GM12874 (cell line): Measurements from ENCODE around the gene QSOX2.

Source experiments
- TF ChIP-seq, protein P1 (sequence below): IDR thresholded peaks from 2 replicates; pipeline ENCODE4 v1.5.1; 2011; ENCODE audit warnings: low read depth, mild to moderate bottlenecking, control low read depth, low read length, moderate library complexity; ENCODE audit not compliant: insufficient read depth

The QSOX2 gene

GRCh38 chr9:136234597-136234996, 11.0 kb downstream of the QSOX2 start:
- TF ChIP-seq, protein P1, sequence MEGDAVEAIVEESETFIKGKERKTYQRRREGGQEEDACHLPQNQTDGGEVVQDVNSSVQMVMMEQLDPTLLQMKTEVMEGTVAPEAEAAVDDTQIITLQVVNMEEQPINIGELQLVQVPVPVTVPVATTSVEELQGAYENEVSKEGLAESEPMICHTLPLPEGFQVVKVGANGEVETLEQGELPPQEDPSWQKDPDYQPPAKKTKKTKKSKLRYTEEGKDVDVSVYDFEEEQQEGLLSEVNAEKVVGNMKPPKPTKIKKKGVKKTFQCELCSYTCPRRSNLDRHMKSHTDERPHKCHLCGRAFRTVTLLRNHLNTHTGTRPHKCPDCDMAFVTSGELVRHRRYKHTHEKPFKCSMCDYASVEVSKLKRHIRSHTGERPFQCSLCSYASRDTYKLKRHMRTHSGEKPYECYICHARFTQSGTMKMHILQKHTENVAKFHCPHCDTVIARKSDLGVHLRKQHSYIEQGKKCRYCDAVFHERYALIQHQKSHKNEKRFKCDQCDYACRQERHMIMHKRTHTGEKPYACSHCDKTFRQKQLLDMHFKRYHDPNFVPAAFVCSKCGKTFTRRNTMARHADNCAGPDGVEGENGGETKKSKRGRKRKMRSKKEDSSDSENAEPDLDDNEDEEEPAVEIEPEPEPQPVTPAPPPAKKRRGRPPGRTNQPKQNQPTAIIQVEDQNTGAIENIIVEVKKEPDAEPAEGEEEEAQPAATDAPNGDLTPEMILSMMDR: no peak

- TF ChIP-seq, protein P1: no peak
Observed at GRCh38 chr9:136233868-136234267, 11.7 kb downstream of the QSOX2 start.

GRCh38 chr9:136233411-136233810, 12.2 kb downstream of the QSOX2 start:
- TF ChIP-seq, protein P1: no peak

GRCh38 chr9:136232969-136233368, 12.6 kb downstream of the QSOX2 start:
- TF ChIP-seq, protein P1: no peak

GRCh38 chr9:136231478-136232297, 13.9 kb downstream of the QSOX2 start:
- TF ChIP-seq, protein P1: no peak

GRCh38 chr9:136230773-136231172, 14.8 kb downstream of the QSOX2 start:
- TF ChIP-seq, protein P1: no peak

DNA sequence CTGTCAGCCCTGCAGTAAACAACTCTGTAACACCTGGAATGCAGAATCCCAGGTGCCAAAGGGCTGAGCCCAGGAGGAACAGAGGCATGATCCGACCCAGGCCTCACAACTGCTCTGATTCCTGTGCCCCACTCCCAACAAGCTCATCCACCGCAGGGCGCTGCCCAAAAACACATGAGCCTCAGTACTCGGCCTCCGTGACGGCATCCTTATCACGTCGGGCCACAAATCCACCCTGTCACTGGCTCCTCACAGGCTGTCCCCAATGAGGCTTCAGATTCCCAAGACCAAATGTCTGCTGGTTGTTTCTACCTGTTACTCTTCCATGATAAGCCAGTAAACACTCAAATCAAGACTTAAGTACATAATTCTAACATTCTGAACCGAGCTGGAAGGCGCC, 15.2 kb downstream of the QSOX2 start:
- TF ChIP-seq, protein P1: no peak
